ENCODE results near the gene PDE4D.

Gene PDE4D

GRCh38 chr5:59335544-59335943 is 558.0 kb downstream of the PDE4D start:
- H3K79me2 ChIP-seq (ENCODE audit: control insufficient read depth, insufficient read depth, low read length, unreplicated experiment), result no peaks in the 10 kb centered on the region
- H3K36me3 ChIP-seq (ENCODE audit: insufficient read depth, low read length), result no peaks in the 10 kb centered on the region
- no peak overlapping the region for H3K4me3 ChIP-seq (ENCODE audit: low read depth, low read length)
- no peaks in the 10 kb centered on the region for H3K4me1 ChIP-seq (ENCODE audit: control insufficient read depth, insufficient read depth, low read length, unreplicated experiment)
- no peak overlapping the region for H2AFZ ChIP-seq (ENCODE audit: low read length, unreplicated experiment)
- H3K27me3 ChIP-seq (ENCODE audit: insufficient read depth, low read length), result peaks cover 4% of the 10 kb centered on the region; the same call in 1 of the 2 replicates
- H3K27ac ChIP-seq (ENCODE audit: low read depth, low read length), result no peak overlapping the region

GRCh38 chr5:59333416-59333815 is 560.1 kb downstream of the PDE4D start:
- no peaks in the 10 kb centered on the region for H3K36me3 ChIP-seq (ENCODE audit: insufficient read depth, low read length)
- H3K4me3 ChIP-seq (ENCODE audit: low read depth, low read length), result no peak overlapping the region
- peaks cover 4% of the 10 kb centered on the region; the same call in 1 of the 2 replicates for H3K27me3 ChIP-seq (ENCODE audit: insufficient read depth, low read length)
- H3K27ac ChIP-seq (ENCODE audit: low read depth, low read length), result no peak overlapping the region
- no peaks in the 10 kb centered on the region for H3K4me1 ChIP-seq (ENCODE audit: control insufficient read depth, insufficient read depth, low read length, unreplicated experiment)
- H3K79me2 ChIP-seq (ENCODE audit: control insufficient read depth, insufficient read depth, low read length, unreplicated experiment), result no peaks in the 10 kb centered on the region
- H2AFZ ChIP-seq (ENCODE audit: low read length, unreplicated experiment), result no peak overlapping the region

GRCh38 chr5:59332236-59332973 is 561.1 kb downstream of the PDE4D start:
- no peaks in the 10 kb centered on the region for H3K36me3 ChIP-seq (ENCODE audit: insufficient read depth, low read length)
- peaks cover 4% of the 10 kb centered on the region; the same call in 1 of the 2 replicates for H3K27me3 ChIP-seq (ENCODE audit: insufficient read depth, low read length)
- no peak overlapping the region for H3K4me3 ChIP-seq (ENCODE audit: low read depth, low read length)
- H2AFZ ChIP-seq (ENCODE audit: low read length, unreplicated experiment), result no peak overlapping the region
- no peaks in the 10 kb centered on the region for H3K4me1 ChIP-seq (ENCODE audit: control insufficient read depth, insufficient read depth, low read length, unreplicated experiment)
- no peaks in the 10 kb centered on the region for H3K79me2 ChIP-seq (ENCODE audit: control insufficient read depth, insufficient read depth, low read length, unreplicated experiment)
- H3K27ac ChIP-seq (ENCODE audit: low read depth, low read length), result no peak overlapping the region

DNA sequence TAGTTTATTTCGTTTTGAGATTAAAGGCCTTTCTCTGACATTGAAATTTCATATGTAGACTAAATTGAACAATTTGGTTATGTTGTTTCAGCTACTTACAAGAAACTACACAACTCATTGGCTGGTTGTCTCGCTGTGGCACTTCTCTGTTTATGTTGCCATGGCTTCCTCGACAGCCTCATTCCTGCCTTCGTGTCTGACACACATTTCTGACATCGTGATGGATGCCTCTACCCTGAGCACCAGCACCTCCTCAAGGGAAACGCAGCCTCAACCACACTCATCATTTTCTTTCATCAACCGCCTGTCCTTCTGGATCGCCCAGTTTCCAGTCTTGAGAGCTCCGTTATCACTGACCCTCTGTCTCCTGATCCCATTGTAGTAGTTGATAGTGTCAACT is 562.8 kb downstream of the PDE4D start:
- H3K4me3 ChIP-seq (ENCODE audit: low read depth, low read length), result no peak overlapping the region
- no peaks in the 10 kb centered on the region for H3K79me2 ChIP-seq (ENCODE audit: control insufficient read depth, insufficient read depth, low read length, unreplicated experiment)
- no peaks in the 10 kb centered on the region for H3K36me3 ChIP-seq (ENCODE audit: insufficient read depth, low read length)
- H3K4me1 ChIP-seq (ENCODE audit: control insufficient read depth, insufficient read depth, low read length, unreplicated experiment), result no peaks in the 10 kb centered on the region
- no peak overlapping the region for H3K27ac ChIP-seq (ENCODE audit: low read depth, low read length)
- peaks cover 4% of the 10 kb centered on the region; the same call in 1 of the 2 replicates for H3K27me3 ChIP-seq (ENCODE audit: insufficient read depth, low read length)
- H2AFZ ChIP-seq (ENCODE audit: low read length, unreplicated experiment), result no peak overlapping the region

DNA sequence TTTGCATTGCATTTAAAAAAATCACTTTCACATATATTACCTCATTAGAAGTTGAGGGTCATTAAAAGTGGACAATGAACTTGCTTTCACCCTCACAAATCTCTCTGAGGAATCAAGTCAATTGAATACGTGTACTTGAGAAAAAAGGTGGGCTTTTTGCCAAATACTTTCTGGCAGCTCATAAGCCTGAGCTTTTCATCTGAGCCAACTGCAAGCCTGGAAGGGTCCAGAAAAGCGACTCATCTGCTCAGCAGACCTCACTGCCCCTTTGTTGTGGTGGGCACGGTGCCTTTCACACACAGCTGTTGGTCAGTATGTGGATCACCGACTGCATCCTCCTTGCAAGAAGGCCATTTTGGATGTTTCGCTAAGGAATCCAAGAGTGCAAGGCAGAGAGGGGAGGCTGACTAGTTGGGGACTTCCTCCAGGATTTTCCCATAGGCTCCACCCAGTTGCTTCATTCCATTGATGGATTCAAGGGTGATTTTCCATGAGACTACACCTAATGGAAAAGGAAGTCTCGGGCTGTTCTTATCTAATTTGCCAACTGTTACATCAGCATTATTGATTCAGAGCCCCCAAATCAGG is 564.7 kb downstream of the PDE4D start:
- no peaks in the 10 kb centered on the region for H3K36me3 ChIP-seq (ENCODE audit: insufficient read depth, low read length)
- H3K27ac ChIP-seq (ENCODE audit: low read depth, low read length), result no peak overlapping the region
- no peaks in the 10 kb centered on the region for H3K79me2 ChIP-seq (ENCODE audit: control insufficient read depth, insufficient read depth, low read length, unreplicated experiment)
- no peaks in the 10 kb centered on the region for H3K4me1 ChIP-seq (ENCODE audit: control insufficient read depth, insufficient read depth, low read length, unreplicated experiment)
- H2AFZ ChIP-seq (ENCODE audit: low read length, unreplicated experiment), result no peak overlapping the region
- H3K27me3 ChIP-seq (ENCODE audit: insufficient read depth, low read length), result peaks cover 4% of the 10 kb centered on the region; the same call in 1 of the 2 replicates
- no peak overlapping the region for H3K4me3 ChIP-seq (ENCODE audit: low read depth, low read length)

DNA sequence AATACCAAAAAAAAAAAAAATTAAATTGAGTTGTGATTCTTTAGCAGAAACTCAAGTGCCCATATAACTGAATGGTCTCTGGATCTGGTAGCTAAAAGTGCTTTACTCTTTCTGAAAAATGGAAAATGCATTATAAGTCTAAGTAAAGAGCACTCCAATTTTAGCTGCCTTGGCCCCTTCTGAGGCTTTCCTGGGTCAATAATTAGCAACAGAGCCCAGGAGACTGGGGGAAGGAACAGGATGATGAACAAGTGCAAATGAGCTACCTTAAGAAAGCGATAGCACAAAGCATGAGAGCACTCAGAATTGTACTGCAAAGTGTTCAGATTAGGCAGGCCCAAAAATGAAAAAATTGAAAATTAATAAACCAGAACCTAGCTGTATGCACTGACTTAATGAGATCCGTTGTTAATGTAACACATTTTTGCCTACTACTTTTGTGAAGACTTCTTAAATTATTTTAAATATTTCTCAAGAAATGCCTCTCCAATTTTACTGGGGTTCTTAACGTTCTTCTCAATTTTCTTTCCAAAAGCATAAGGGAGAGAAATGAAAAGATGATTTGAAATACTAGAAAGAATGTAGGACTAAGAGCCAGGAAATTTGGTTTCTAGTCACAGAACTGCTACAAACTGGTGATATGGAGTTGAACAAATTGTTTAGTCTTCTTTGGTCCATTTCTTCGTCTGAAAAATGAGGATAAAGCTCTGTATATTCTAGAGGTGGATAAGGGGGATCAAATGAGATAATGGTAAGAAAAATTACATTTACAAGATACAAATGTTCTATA is 566.1 kb downstream of the PDE4D start:
- no peak overlapping the region for H2AFZ ChIP-seq (ENCODE audit: low read length, unreplicated experiment)
- no peaks in the 10 kb centered on the region for H3K4me1 ChIP-seq (ENCODE audit: control insufficient read depth, insufficient read depth, low read length, unreplicated experiment)
- no peak overlapping the region for H3K27ac ChIP-seq (ENCODE audit: low read depth, low read length)
- no peak overlapping the region for H3K4me3 ChIP-seq (ENCODE audit: low read depth, low read length)
- H3K27me3 ChIP-seq (ENCODE audit: insufficient read depth, low read length), result no peaks in the 10 kb centered on the region; the same call in 1 of the 2 replicates
- H3K79me2 ChIP-seq (ENCODE audit: control insufficient read depth, insufficient read depth, low read length, unreplicated experiment), result no peaks in the 10 kb centered on the region
- no peaks in the 10 kb centered on the region for H3K36me3 ChIP-seq (ENCODE audit: insufficient read depth, low read length)

DNA sequence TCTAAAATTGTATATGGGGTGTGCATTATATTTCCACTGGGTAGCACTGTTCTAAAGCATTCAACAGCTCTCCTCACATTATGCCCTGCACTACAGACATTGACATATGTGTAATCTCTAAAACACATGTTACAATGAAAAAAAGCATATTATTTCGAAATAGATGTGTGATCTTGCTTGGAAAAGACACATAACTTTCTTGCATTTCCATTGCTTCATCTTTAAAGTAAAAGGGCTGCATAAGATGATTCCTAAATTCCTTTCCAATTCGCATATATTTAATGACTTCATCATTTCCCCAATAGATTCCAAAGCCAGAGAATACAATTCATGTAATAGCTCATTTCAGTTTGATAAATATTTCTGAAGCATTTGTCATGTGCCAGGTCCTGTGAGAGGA is 566.9 kb downstream of the PDE4D start:
- Histone ChIP-seq H3K27me3 (ENCODE audit: insufficient read depth, low read length) (no peaks in the 10 kb centered on the region; the same call in 1 of the 2 replicates), H2AFZ (ENCODE audit: low read length, unreplicated experiment) (no peak overlapping the region), H3K27ac (ENCODE audit: low read depth, low read length) (no peak overlapping the region), H3K4me3 (ENCODE audit: low read depth, low read length) (no peak overlapping the region), H3K79me2 (ENCODE audit: control insufficient read depth, insufficient read depth, low read length, unreplicated experiment) (no peaks in the 10 kb centered on the region), H3K36me3 (ENCODE audit: insufficient read depth, low read length) (no peaks in the 10 kb centered on the region), H3K4me1 (ENCODE audit: control insufficient read depth, insufficient read depth, low read length, unreplicated experiment) (no peaks in the 10 kb centered on the region)

GRCh38 chr5:59325070-59325469 is 568.5 kb downstream of the PDE4D start:
- H3K27me3 ChIP-seq (ENCODE audit: insufficient read depth, low read length), result peaks cover 4% of the 10 kb centered on the region
- no peaks in the 10 kb centered on the region for H3K4me1 ChIP-seq (ENCODE audit: control insufficient read depth, insufficient read depth, low read length, unreplicated experiment)
- H3K79me2 ChIP-seq (ENCODE audit: control insufficient read depth, insufficient read depth, low read length, unreplicated experiment), result no peaks in the 10 kb centered on the region
- H2AFZ ChIP-seq (ENCODE audit: low read length, unreplicated experiment), result no peak overlapping the region
- no peaks in the 10 kb centered on the region for H3K36me3 ChIP-seq (ENCODE audit: insufficient read depth, low read length)
- no peak overlapping the region for H3K4me3 ChIP-seq (ENCODE audit: low read depth, low read length)
- H3K27ac ChIP-seq (ENCODE audit: low read depth, low read length), result no peak overlapping the region

GRCh38 chr5:59322894-59323293 is 570.6 kb downstream of the PDE4D start:
- no peak overlapping the region for H2AFZ ChIP-seq (ENCODE audit: low read length, unreplicated experiment)
- no peak overlapping the region for H3K27ac ChIP-seq (ENCODE audit: low read depth, low read length)
- no peak overlapping the region for H3K4me3 ChIP-seq (ENCODE audit: low read depth, low read length)
- H3K27me3 ChIP-seq (ENCODE audit: insufficient read depth, low read length), result peaks cover 7% of the 10 kb centered on the region
- H3K79me2 ChIP-seq (ENCODE audit: control insufficient read depth, insufficient read depth, low read length, unreplicated experiment), result no peaks in the 10 kb centered on the region
- no peaks in the 10 kb centered on the region for H3K36me3 ChIP-seq (ENCODE audit: insufficient read depth, low read length)
- no peaks in the 10 kb centered on the region for H3K4me1 ChIP-seq (ENCODE audit: control insufficient read depth, insufficient read depth, low read length, unreplicated experiment)

DNA sequence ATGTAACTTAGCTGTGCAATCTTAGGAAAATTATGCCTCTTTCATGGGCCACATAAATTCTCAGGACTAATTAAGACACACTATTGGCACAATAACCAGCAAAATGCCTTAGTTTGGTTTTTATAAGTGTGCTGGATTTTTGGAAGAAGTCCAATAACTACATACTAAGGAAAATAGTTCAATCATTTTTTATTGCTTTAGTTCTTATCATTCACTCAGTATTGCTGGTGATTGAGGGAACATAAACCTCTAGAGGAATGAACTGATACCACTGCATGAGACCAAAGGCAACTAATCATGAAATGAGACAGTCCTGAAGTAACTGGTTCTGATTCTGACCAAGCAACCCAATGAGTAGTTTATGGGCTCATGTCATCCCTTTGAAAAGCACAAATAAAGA is 571.5 kb downstream of the PDE4D start:
- Histone ChIP-seq H3K79me2 (ENCODE audit: control insufficient read depth, insufficient read depth, low read length, unreplicated experiment) (no peaks in the 10 kb centered on the region), H2AFZ (ENCODE audit: low read length, unreplicated experiment) (no peak overlapping the region), H3K4me3 (ENCODE audit: low read depth, low read length) (no peak overlapping the region), H3K27me3 (ENCODE audit: insufficient read depth, low read length) (peaks cover 7% of the 10 kb centered on the region), H3K36me3 (ENCODE audit: insufficient read depth, low read length) (no peaks in the 10 kb centered on the region), H3K4me1 (ENCODE audit: control insufficient read depth, insufficient read depth, low read length, unreplicated experiment) (no peaks in the 10 kb centered on the region), H3K27ac (ENCODE audit: low read depth, low read length) (no peak overlapping the region)
